CD4-positive, alpha-beta T cell treated with Interleukin-2 at 100 ng/mL for 4 hours (primary cell): ENCODE results near the gene PLEKHD1.
"Not testable (repeated sequence)": the region's sequence is repeated elsewhere in the genome, so short reads cannot be mapped to it uniquely, and the experiment has no call there.

ENCODE experiments used
- DNase-seq: peaks from one replicate; pipeline ENCODE4 v3.0.0-alpha.2; 2020; ENCODE audit warnings: low spot score

Gene PLEKHD1

DNA sequence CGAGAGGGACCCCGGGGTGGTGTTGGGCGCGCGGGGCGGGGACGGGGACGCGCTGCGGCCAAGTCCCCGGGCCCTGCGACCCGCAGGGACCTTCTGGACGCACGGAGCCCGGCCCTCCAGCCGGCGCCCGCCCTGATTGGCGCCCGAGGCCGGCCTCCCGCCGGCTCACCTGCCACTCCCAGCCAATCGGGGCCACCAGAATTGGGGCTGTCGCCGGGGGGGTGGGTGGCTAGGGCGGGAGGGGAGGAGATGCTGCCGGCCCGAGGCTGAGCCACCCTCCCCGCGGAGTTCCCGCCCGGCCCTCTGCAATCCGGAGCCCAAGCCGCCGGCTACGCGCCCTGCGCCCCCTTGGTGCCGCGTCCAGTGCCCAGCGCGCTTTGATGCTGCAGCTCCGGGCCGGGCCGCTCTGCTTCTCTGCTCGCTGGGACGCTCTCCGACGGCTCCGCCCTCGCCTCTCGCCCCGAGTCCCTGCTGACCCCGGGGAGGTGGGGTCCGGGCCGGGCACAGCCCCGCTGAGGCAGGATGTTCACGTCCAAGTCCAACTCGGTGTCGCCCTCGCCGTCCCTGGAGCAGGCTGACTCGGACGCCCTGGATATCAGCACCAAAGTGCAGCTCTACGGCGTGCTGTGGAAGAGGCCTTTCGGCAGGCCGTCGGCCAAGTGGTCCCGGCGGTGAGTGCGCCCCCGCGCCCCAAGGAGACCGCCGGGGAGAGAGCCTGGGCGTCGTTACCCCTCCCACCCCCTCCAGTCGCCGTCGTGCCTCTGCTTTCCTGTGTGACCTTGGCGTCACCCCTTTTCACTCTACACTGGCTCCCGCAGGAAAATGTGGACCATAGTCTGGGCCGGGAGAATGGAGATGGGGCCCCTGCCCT lies at the start of gene PLEKHD1:
TSS of gene PLEKHD1 (plus strand) at position 285 of the 871 bp plus-strand sequence. CDS start at position 523, 238 bp downstream.
- no peak for DNase-seq

DNA sequence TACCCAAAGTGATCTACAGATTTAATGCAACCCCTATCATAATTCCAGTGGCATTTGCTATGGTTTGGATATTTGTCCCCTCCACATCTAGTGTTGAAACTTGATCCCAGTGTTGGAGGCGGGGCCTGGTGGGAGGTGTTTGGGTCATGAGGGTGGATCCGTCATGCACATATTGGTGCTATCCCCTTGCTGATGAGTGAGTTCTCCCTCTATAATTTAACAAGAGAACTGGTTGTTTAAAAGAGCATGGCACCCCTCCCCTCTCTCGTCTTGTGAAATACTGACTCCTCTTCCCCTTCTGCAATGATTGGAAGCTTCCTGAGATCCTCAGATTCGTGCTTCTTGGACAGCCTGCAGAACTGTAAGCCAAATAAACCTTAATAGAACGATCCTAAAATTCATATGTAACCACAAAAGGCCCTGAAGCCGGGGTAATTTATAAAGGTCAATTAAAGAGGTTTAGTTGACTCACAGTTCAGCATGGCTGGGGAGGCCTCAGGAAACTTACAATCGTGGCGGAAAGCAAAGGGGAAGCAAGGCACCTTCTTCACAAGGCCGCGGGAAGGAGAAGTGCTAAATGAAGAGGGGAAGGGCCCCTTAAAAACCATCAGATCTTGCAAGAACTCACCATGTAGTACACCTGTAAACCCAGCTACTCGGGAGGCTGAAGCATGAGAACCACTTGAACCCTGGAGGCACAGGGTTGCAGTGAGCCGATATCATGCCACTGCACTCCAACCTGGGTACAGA lies 44.8 kb upstream of the PLEKHD1 start:
- no peak for DNase-seq

DNA sequence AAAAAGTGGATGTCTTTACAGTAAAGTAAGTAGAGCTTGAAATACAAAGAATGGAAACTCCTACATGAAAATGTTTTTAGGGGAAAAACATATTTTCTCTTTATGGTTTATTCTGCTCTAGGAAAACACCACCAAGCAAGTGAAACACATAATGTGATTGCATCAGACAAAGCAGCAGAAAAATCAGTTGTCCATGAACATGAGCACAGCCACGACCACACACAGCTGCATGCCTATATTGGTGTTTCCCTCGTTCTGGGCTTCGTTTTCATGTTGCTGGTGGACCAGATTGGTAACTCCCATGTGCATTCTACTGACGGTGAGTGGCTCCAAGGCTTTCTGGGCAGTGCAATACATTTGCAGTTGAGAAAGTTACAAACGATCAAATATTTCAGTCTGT lies 42.6 kb upstream of the PLEKHD1 start:
- no peak for DNase-seq

DNA sequence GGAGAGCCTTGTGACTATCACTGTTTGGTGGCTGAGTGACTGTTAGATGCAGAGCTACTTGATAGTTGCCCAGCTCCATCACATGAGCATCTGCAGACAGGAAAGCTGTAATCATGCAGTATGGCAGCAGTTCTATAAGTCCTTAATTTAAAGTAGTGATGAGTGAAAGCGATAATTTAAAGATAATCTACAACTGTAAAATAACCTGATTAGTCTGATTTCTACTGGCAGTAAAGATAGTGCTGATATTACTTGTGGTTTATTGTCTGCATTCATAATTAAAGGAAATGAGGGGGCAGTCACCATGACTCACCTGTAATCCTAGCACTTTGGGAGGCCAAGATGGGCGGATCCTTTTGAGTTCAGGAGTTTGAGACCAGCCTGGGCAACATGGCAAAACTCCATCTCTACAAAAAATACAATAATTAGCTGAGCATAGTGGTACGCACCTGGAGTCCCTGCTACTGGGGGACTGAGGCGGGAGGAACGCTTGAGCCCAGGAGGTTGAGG lies 41.2 kb upstream of the PLEKHD1 start:
- no peak for DNase-seq

DNA sequence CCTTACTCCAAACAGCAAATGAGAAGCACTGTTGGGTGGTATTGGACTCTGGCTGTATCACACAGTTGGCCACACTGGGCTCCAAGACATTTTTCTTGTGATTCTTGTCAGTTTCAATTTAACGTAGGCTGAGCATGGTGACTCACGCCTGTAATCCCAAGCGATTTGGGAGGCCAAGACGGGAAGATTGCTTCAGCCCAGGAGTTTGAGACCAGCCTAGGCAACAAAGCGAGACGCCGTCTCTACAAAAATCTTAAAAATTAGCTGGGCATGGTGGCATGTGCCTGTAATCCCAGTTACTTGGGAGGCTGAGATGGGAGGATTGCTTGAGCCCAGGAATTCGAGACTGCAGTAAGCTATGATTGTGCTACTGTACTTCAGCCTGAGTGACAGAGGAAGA lies 35.3 kb upstream of the PLEKHD1 start:
- no peak for DNase-seq

DNA sequence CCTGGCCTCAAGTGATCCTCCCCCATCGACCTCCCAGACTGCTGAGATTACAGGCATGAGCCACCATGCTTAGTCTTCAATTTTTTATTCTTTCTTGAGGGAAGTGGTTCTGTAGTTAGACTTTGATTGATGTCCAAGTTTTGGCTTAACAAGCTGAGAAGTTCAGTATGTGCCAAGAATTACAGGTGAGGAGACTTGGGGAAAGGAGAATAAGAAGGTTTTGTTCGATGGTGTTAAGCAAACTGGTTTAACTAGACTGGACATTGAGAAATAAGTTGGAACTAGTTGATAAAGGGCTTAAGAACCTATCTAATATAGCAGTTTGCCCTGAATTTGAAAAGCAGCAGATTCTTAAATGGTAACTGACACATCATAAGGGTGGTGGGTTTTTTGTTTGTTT lies 32.6 kb upstream of the PLEKHD1 start:
- DNase-seq, result no peak

DNA sequence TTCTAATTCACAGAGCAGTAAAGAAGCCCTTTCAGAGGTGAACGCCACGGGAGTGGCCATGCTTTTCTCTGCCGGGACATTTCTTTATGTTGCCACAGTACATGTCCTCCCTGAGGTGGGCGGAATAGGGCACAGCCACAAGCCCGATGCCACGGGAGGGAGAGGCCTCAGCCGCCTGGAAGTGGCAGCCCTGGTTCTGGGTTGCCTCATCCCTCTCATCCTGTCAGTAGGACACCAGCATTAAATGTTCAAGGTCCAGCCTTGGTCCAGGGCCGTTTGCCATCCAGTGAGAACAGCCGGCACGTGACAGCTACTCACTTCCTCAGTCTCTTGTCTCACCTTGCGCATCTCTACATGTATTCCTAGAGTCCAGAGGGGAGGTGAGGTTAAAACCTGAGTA lies 26.2 kb upstream of the PLEKHD1 start:
- no peak for DNase-seq

DNA sequence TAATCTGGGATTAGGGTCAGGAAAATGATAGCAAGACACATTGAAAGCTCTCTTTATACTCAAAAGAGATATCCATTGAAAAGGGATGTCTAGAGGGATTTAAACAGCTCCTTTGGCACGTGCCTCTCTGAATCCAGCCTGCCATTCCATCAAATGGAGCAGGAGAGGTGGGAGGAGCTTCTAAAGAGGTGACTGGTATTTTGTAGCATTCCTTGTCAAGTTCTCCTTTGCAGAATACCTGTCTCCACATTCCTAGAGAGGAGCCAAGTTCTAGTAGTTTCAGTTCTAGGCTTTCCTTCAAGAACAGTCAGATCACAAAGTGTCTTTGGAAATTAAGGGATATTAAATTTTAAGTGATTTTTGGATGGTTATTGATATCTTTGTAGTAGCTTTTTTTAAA lies 25.4 kb upstream of the PLEKHD1 start:
- no peak for DNase-seq

DNA sequence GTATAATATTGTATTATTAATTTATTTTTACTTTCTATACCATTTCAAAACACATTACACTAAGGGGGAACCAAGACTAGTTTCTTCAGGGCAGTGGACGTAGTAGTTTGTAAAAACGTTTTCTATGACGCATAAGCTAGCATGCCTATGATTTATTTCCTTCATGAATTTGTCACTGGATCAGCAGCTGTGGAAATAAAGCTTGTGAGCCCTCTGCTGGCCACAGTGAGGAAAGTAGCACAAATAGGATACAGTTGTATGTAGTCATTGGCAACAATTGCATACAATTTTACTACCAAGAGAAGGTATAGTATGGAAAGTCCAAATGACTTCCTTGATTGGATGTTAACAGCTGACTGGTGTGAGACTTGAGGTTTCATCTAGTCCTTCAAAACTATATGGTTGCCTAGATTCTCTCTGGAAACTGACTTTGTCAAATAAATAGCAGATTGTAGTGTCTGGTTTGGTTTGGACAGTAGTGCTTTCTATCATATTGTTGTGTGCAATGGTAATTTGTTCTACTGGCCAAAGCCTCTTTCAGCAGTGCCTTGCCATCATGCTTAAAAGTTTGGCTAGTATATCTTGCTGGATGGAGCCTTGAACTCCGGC lies 24.3 kb upstream of the PLEKHD1 start:
- peak; percentile 58 for DNase-seq

DNA sequence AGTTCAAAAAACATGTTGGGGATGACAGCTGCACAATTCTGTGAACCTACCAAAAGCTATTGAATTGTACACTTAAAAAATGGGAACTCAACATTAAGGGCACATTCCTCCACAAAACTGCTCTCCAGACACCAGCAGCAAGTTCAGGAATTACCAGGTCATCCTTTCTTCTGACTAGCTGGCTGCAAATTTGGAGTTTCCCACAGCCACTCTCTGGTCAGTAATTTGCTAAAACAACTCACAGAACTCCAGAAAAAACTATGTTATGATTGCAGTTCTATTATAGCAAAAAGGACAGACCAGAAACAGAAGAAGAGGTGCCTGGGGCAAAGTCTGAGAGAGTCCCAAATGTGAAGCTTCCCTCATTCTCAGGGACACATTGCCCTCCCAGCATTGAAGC lies 20.1 kb upstream of the PLEKHD1 start:
- no peak for DNase-seq

DNA sequence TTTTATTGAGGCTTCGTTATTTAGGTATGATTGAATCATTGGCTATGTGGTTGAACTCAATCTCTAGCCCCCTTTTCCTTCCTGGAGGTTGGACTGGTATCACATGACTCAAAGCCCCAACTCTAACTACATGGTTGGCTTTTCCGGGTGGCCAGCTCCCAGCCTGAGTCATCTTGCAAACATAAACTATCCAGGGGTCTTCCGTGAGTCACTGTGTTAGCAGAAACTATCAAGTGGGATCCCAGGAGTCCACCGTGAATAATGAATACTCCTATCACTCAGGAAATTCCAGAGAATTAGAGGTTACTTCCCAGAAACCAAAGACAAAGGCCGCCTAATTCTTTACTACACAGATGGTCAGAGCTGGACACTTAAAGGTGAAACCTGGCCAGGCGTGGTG lies 19.7 kb upstream of the PLEKHD1 start:
- no peak for DNase-seq

DNA sequence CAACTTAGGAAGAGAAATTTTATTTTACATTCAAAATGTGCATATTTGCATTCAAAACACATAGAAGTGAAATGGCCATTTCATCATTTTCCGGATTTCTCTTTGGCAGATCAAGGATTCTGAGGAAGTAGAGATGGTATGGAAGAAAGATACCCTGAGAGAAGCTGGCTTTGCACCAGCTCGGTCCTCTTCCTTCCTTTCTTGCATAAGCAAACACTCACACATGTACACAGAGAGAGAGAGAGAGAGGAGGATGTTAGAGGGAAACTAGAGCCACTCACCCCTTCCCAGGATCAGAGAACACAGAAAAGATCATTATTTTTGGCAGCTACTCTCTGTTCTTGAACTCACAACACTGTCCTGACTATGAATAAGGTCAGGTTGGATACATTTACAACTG lies 15.6 kb upstream of the PLEKHD1 start:
- no peak for DNase-seq

DNA sequence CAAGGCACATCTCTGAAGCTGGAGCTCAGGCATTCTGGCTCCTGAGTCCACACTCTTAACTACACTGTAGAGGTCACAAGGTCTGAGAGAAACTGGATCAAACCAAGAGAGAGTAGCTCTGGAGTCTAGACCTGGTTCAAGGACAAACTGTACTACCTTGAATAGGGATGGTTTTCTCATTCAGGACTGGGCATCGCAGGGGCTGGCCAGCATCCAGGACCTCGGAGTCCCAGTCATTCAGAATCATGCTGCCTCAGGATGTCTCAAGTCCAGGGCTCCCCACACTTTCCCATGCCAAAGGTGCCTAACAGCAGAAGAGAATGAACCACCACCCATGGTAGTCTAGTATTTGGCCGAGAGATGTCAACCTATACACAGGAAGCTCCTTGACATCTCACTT lies 13.1 kb upstream of the PLEKHD1 start:
- DNase-seq, result no peak

DNA sequence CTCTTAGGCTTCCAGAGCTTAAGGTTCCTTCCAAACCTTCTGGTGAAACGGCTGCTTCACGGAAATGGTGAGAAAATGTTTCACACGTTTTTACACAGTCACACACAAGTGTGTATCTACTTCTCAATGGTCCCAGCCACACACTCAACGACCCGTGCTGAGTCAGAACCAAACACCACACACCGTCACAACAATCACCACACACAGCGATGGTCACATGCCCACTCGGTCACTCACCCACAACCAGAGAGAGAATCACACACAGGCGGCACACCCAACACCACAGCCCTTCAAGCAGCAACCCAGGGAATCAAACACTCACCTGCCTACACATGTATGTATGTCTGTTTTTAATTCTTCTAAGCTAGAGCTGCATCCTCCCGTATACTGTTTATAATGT lies 12.6 kb upstream of the PLEKHD1 start:
- DNase-seq, result no peak

DNA sequence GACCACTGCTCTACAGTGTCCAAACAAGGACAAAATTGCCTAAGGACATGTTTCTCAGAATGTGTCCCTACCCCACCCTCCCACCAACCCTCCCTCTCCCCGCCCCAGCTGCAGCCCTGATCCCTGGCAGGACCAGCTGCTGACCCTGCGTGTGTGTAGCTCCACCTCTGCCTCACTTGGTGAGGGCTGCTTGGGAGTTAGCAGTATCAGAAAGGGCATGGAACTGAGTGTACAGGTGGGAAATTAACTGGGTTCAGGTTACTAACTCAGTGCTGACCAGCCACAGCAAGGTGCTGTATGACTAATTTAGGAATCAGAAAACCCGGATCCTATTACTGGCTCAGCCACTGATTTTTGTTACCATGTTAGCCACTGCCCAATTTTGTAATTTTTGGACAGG lies 11.3 kb upstream of the PLEKHD1 start:
- DNase-seq, result no peak

DNA sequence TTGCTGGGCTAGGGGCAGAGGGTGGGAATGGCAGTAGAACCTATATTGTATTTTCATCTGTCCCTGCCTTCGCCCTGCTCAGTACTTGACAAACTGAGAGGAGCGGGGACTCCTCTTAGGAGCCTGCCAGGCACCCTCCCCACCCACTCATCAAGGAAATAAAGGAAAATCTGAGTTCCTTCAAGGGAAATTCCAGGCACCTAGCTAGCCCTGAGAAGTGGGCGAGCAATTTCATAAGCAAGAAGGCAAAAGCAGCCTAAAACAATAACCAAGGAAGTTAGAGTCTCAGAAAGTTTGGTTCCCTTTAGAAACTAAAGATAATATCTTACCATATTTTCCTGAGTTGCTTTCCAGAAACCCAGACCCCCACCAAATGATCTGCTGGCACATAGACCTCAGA lies 10.6 kb upstream of the PLEKHD1 start:
- no peak for DNase-seq

DNA sequence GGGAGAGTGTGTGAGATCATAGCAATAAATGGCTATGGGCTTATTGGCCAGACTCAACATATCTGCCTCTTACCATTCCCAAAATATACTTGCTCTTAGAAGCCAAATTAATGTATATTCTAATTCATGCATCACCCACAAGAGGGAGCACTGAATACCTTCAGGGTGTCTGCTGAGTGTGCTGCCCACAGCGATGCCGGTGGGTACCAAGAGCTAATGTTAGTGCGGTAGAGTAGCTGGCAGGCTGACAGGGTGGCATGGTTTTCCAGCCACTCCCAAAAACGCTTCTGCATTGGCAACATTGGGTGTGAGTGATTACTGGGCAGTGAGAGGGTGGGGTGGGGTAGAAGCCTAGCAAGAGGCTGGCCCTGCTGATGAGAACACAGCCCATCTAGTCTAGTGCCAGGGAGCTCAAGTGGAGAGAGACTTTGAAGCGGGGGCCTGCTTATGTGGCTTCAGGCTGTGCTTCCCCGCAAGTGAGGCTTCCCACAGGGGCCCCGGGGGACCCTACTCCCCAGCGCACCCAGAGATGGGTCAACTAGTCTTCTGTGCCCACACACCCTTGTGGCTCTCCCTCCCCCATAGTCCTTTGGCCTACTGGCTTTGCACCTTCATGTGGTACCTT lies 9.2 kb upstream of the PLEKHD1 start:
- DNase-seq, result no peak

DNA sequence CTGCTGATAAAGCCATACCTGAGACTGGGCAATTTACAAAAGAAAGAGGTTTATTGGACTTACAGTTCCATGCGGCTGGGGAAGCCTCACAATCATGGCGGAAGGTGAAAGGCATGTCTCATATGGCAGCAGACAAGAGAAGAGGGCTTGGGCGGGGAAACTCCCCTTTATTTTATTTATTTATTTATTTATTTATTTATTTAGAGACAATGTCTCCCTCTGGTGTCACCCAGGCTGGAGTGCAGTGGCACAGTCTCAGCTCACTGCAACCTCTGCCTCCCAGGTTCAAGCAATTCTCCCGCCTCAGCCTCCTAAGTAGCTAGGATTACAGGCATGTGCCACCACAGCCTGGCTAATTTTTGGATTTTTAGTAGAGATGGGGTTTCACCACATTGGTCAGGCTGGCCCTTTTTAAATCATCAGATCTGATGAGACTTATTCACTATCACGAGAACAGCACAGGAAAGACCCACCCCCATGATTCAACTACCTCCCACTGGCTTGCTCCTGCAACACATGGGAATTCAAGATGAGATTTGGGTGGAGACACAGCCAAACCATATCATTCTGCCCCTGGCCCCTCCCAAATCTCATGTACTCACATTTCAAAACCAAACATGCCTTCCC lies 7.6 kb upstream of the PLEKHD1 start:
- not testable (repeated sequence) for DNase-seq

DNA sequence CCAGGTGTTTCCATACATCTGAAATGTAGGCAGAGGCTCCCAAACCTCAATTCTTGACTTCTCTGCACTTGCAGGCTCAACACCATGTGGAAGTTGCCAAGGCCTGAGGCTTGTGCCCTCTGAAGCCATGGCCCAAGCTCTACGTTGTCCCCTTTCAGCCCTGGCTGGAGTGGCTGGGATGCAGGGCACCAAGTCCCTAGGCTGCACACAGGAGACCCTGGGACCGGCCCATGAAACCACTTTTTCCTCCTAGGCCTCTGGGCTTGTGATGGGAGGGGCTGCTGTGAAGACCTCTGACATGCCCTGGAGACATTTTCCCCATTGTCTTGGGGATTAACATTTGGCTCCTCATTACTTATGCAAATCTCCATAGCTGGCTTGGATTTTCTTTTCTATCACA lies 6.5 kb upstream of the PLEKHD1 start:
- DNase-seq, result not testable (repeated sequence)

DNA sequence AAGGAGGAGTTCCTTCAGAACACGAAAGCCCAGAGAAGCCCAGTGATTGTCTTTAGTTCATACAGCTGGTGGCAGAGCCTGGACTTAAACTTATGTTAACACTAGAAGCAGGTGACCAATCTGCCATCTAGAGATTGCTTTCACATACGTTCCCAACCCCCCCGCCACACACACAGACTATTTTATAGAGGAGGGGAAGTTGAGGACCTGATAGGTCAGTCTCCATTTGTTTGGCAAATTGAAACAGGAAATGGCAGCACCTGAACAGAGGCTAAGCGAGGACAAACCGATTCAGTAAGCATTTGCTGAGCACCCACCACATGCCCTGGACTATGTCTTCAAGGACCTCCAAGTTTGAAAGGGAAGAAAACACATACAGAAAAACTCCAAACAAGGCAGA lies 4.8 kb upstream of the PLEKHD1 start:
- no peak for DNase-seq

DNA sequence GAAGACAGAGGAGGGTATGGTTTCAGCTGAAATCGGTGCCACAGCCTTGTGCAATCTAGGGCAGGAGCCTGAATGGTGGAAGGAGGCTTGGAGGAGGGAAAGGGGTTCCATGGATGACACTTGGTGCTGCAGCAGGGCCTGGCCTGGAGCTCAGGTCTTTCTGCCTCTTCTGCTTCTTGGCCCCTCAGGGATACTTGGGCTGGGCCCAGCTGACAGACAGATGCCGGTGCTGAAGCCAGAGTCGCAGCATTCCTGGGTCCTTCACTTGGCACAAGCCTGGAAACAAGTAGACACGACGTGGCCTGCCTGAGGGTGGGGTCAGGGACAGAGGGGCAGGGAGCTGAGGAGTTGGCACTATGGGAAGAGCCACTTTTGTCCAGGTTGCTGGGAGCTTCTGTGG lies 4.4 kb upstream of the PLEKHD1 start:
- no peak for DNase-seq
